ENCODE data around the gene ACTN1.

- TF ChIP-seq CTCF (IDR thresholded peaks at IDR 0.05) (no peak), EP300 (IDR thresholded peaks at IDR 0.05) (no peak), POLR2A (IDR thresholded peaks at IDR 0.05) (no peak)
Observed at GRCh38 chr14:68978172-68978911, 760 bp downstream of the ACTN1 start.

Measured in suprapubic skin (tissue), 3 donors.